Measurements from ENCODE around the gene OVCH1. TPM values are rescaled to one million over a fixed set of nuclear protein-coding genes. Genes with fewer than 3 reads are reported as not detected.
A peak's percentile ranks its signal among the peaks of the same experiment; 100 is the strongest.

Gene OVCH1
- total RNA-seq, 1 experiment from 2014 or later: not detected

GRCh38 chr12:29428633-29429032 lies 68.9 kb downstream of the OVCH1 start:
- CTCF ChIA-PET: no interaction called here
- no TSS peak for BruUV-seq (replicated peaks)
- Mint-ChIP-seq H3K9me3 (ENCODE audit: low read depth, unreplicated experiment) (peaks cover 8% of the 10 kb centered on the region), H3K36me3 (ENCODE audit: insufficient read depth, unreplicated experiment) (no peaks in the 10 kb centered on the region), H3K4me1 (ENCODE audit: low read depth, unreplicated experiment) (peaks cover 21% of the 10 kb centered on the region), H3K4me3 (ENCODE audit: low read depth, unreplicated experiment) (no peak overlapping the region), H3K27ac (ENCODE audit: unreplicated experiment) (peak overlapping the region; percentile 72), H3K27me3 (ENCODE audit: unreplicated experiment) (no peaks in the 10 kb centered on the region)
- intact Hi-C loops (cut with micrococcal nuclease; ENCODE audit: unreplicated experiment): no loop called here
- peak; percentile 25 for DNase-seq
- TF ChIP-seq CTCF (IDR thresholded peaks at IDR 0.05; ENCODE audit: unreplicated experiment): no peak

- Mint-ChIP-seq H3K4me3 (ENCODE audit: low read depth, unreplicated experiment) (no peak overlapping the region), H3K36me3 (ENCODE audit: insufficient read depth, unreplicated experiment) (no peaks in the 10 kb centered on the region), H3K27me3 (ENCODE audit: unreplicated experiment) (no peaks in the 10 kb centered on the region), H3K9me3 (ENCODE audit: low read depth, unreplicated experiment) (peaks cover 8% of the 10 kb centered on the region), H3K27ac (ENCODE audit: unreplicated experiment) (peak overlapping the region; percentile 72), H3K4me1 (ENCODE audit: low read depth, unreplicated experiment) (peaks cover 21% of the 10 kb centered on the region)
- BruUV-seq (replicated peaks): no TSS peak
- no peak for DNase-seq
- intact Hi-C loops (cut with micrococcal nuclease; ENCODE audit: unreplicated experiment): no loop called here
- CTCF ChIA-PET: no interaction called here
- no peak for TF ChIP-seq CTCF (IDR thresholded peaks at IDR 0.05; ENCODE audit: unreplicated experiment)
Measured at GRCh38 chr12:29427964-29428363, 69.5 kb downstream of the OVCH1 start.

- Mint-ChIP-seq H3K36me3 (ENCODE audit: insufficient read depth, unreplicated experiment) (no peaks in the 10 kb centered on the region), H3K27me3 (ENCODE audit: unreplicated experiment) (no peaks in the 10 kb centered on the region), H3K4me3 (ENCODE audit: low read depth, unreplicated experiment) (no peak overlapping the region), H3K4me1 (ENCODE audit: low read depth, unreplicated experiment) (peaks cover 21% of the 10 kb centered on the region), H3K27ac (ENCODE audit: unreplicated experiment) (no peak overlapping the region), H3K9me3 (ENCODE audit: low read depth, unreplicated experiment) (peaks cover 5% of the 10 kb centered on the region)
- no peak for TF ChIP-seq CTCF (IDR thresholded peaks at IDR 0.05; ENCODE audit: unreplicated experiment)
- no TSS peak for BruUV-seq (replicated peaks)
- CTCF ChIA-PET: no interaction called here
- intact Hi-C loops (cut with micrococcal nuclease; ENCODE audit: unreplicated experiment): no loop called here
- DNase-seq: no peak
Measured at GRCh38 chr12:29426498-29426897, 71.0 kb downstream of the OVCH1 start.

GRCh38 chr12:29425722-29426121 lies 71.8 kb downstream of the OVCH1 start:
- no peak overlapping the region for H3K4me3 Mint-ChIP-seq (ENCODE audit: low read depth, unreplicated experiment)
- intact Hi-C loops (cut with micrococcal nuclease; ENCODE audit: unreplicated experiment): no loop called here
- H3K4me1 Mint-ChIP-seq (ENCODE audit: low read depth, unreplicated experiment): peaks cover 17% of the 10 kb centered on the region
- no peak for TF ChIP-seq CTCF (IDR thresholded peaks at IDR 0.05; ENCODE audit: unreplicated experiment)
- DNase-seq: no peak
- no peaks in the 10 kb centered on the region for H3K36me3 Mint-ChIP-seq (ENCODE audit: insufficient read depth, unreplicated experiment)
- no peak overlapping the region for H3K27ac Mint-ChIP-seq (ENCODE audit: unreplicated experiment)
- peaks cover 5% of the 10 kb centered on the region for H3K9me3 Mint-ChIP-seq (ENCODE audit: low read depth, unreplicated experiment)
- CTCF ChIA-PET: interaction anchor here (1.3 kb wide), 1 partner anchor 91 kb away, joined by 3 read pairs; no protein-coding TSS in a partner anchor
- no peaks in the 10 kb centered on the region for H3K27me3 Mint-ChIP-seq (ENCODE audit: unreplicated experiment)
- no TSS peak for BruUV-seq (replicated peaks)
